ENCODE results near the gene PRR7. TPM values are rescaled to one million over a fixed set of nuclear protein-coding genes. Genes with fewer than 3 reads are reported as not detected.
"Not testable (repeated sequence)": the region's sequence is repeated elsewhere in the genome, so short reads cannot be mapped to it uniquely, and the experiment has no call there.

PRR7 gene
- polyA plus RNA-seq, 1 donor from 2014 or later = 46.6 TPM

- Histone ChIP-seq H3K9ac (ENCODE audit: low read length) (no peak overlapping the region), H3F3A (ENCODE audit: insufficient read depth, low read length, poor library complexity, severe bottlenecking) (no peaks in the 10 kb centered on the region), H3K9me3 (ENCODE audit: low read length) (no peaks in the 10 kb centered on the region), H3K36me3 (ENCODE audit: insufficient read depth, low read length) (no peaks in the 10 kb centered on the region), H3K27me3 (ENCODE audit: insufficient read depth, low read depth, low read length) (no peaks in the 10 kb centered on the region), H3K9me2 (ENCODE audit: insufficient read depth, low read length) (no peaks in the 10 kb centered on the region), H3K4me3 (ENCODE audit: low read length) (no peak overlapping the region), H3K27ac (ENCODE audit: low read length) (no peak overlapping the region), H3K79me2 (replicated peaks; ENCODE audit: insufficient read depth, low read length) (no peaks in the 10 kb centered on the region), H4K20me1 (ENCODE audit: insufficient read depth) (no peaks in the 10 kb centered on the region), H2AFZ (ENCODE audit: low read depth, low read length) (no peak overlapping the region), H3K4me2 (ENCODE audit: low read length) (no peak overlapping the region)
- TF ChIP-seq POLR2AphosphoS5 (IDR thresholded peaks at IDR 0.05) = no peak
- no peak for TF ChIP-seq TAF1 (IDR thresholded peaks at IDR 0.05; ENCODE audit: low read depth)
Measured at GRCh38 chr5:177483994-177484901, 37.6 kb downstream of the PRR7 start.

GRCh38 chr5:177484902-177485549, 38.4 kb downstream of the PRR7 start:
- no peaks in the 10 kb centered on the region for H4K20me1 ChIP-seq (ENCODE audit: insufficient read depth)
- H3K27ac ChIP-seq (ENCODE audit: low read length) = no peak overlapping the region
- no peaks in the 10 kb centered on the region for H3K27me3 ChIP-seq (ENCODE audit: insufficient read depth, low read depth, low read length)
- H3K79me2 ChIP-seq (replicated peaks; ENCODE audit: insufficient read depth, low read length) = no peaks in the 10 kb centered on the region
- H2AFZ ChIP-seq (ENCODE audit: low read depth, low read length) = no peak overlapping the region
- no peaks in the 10 kb centered on the region for H3F3A ChIP-seq (ENCODE audit: insufficient read depth, low read length, poor library complexity, severe bottlenecking)
- H3K9me3 ChIP-seq (ENCODE audit: low read length) = no peaks in the 10 kb centered on the region
- H3K4me2 ChIP-seq (ENCODE audit: low read length) = no peak overlapping the region
- H3K36me3 ChIP-seq (ENCODE audit: insufficient read depth, low read length) = no peaks in the 10 kb centered on the region
- TF ChIP-seq EZH2 (IDR thresholded peaks at IDR 0.05; ENCODE audit: borderline replicate concordance, insufficient read depth, low read length, poor library complexity, severe bottlenecking) (no peak), POLR2AphosphoS5 (IDR thresholded peaks at IDR 0.05) (no peak)
- no peak overlapping the region for H3K9ac ChIP-seq (ENCODE audit: low read length)
- no peak overlapping the region for H3K4me3 ChIP-seq (ENCODE audit: low read length)
- no peaks in the 10 kb centered on the region for H3K9me2 ChIP-seq (ENCODE audit: insufficient read depth, low read length)

- H3K4me3 ChIP-seq (ENCODE audit: low read length); H3K79me2 ChIP-seq (replicated peaks; ENCODE audit: insufficient read depth, low read length): not testable (repeated sequence)
Measured at GRCh38 chr5:177485753-177486152, 39.1 kb downstream of the PRR7 start.

DNA sequence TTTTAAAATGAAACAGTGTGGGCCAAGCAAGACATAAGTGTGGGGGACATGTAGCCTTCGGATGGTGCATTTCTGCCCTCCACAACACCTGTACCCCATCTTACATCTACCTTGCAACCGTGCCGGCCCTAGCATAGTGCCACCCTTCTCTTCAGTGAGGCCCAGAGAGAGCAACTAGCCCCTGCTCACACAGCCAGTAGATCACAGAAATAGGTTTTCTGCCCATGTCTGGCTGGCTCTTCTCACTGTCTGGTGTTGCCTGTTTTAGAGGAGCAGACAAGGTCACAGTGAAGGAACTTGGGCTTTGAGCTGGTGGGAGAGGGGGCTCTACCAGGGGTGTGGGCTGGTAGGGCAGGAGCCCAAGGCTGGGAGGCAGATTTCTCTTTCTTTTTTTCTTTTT, 39.6 kb downstream of the PRR7 start:
- H3K79me2 ChIP-seq (replicated peaks; ENCODE audit: insufficient read depth, low read length) = no peaks in the 10 kb centered on the region
- no peaks in the 10 kb centered on the region for H3K36me3 ChIP-seq (ENCODE audit: insufficient read depth, low read length)
- H3K9me2 ChIP-seq (ENCODE audit: insufficient read depth, low read length) = no peaks in the 10 kb centered on the region
- no peak overlapping the region for H3K27ac ChIP-seq (ENCODE audit: low read length)
- TF ChIP-seq EZH2 (IDR thresholded peaks at IDR 0.05; ENCODE audit: borderline replicate concordance, insufficient read depth, low read length, poor library complexity, severe bottlenecking) (no peak), TAF1 (IDR thresholded peaks at IDR 0.05; ENCODE audit: low read depth) (no peak), POLR2AphosphoS5 (IDR thresholded peaks at IDR 0.05) (no peak), CTCF (IDR thresholded peaks at IDR 0.05; ENCODE audit: poor library complexity, severe bottlenecking) (no peak), EP300 (conservative IDR thresholded peaks at IDR 0.05; ENCODE audit: poor library complexity, severe bottlenecking) (no peak), MXI1 (conservative IDR thresholded peaks at IDR 0.05; ENCODE audit: poor library complexity, severe bottlenecking) (no peak), RAD21 (conservative IDR thresholded peaks at IDR 0.05) (no peak), SMC3 (conservative IDR thresholded peaks at IDR 0.05; ENCODE audit: poor library complexity) (no peak)
- TF ChIP-seq, protein P1, sequence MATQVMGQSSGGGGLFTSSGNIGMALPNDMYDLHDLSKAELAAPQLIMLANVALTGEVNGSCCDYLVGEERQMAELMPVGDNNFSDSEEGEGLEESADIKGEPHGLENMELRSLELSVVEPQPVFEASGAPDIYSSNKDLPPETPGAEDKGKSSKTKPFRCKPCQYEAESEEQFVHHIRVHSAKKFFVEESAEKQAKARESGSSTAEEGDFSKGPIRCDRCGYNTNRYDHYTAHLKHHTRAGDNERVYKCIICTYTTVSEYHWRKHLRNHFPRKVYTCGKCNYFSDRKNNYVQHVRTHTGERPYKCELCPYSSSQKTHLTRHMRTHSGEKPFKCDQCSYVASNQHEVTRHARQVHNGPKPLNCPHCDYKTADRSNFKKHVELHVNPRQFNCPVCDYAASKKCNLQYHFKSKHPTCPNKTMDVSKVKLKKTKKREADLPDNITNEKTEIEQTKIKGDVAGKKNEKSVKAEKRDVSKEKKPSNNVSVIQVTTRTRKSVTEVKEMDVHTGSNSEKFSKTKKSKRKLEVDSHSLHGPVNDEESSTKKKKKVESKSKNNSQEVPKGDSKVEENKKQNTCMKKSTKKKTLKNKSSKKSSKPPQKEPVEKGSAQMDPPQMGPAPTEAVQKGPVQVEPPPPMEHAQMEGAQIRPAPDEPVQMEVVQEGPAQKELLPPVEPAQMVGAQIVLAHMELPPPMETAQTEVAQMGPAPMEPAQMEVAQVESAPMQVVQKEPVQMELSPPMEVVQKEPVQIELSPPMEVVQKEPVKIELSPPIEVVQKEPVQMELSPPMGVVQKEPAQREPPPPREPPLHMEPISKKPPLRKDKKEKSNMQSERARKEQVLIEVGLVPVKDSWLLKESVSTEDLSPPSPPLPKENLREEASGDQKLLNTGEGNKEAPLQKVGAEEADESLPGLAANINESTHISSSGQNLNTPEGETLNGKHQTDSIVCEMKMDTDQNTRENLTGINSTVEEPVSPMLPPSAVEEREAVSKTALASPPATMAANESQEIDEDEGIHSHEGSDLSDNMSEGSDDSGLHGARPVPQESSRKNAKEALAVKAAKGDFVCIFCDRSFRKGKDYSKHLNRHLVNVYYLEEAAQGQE (IDR thresholded peaks at IDR 0.05; ENCODE audit: borderline replicate concordance) = no peak
- H4K20me1 ChIP-seq (ENCODE audit: insufficient read depth) = no peaks in the 10 kb centered on the region
- H3K9ac ChIP-seq (ENCODE audit: low read length) = no peak overlapping the region
- H3K4me2 ChIP-seq (ENCODE audit: low read length) = no peak overlapping the region
- no peak overlapping the region for H3K4me3 ChIP-seq (ENCODE audit: low read length)
- no peaks in the 10 kb centered on the region for H3K9me3 ChIP-seq (ENCODE audit: low read length)
- H2AFZ ChIP-seq (ENCODE audit: low read depth, low read length) = no peak overlapping the region
- no peaks in the 10 kb centered on the region for H3K27me3 ChIP-seq (ENCODE audit: insufficient read depth, low read depth, low read length)
- H3F3A ChIP-seq (ENCODE audit: insufficient read depth, low read length, poor library complexity, severe bottlenecking) = no peaks in the 10 kb centered on the region

More at GRCh38 chr5:177485753-177486152, 39.1 kb downstream of the PRR7 start:
- not testable (repeated sequence) for H3K27me3 ChIP-seq (ENCODE audit: insufficient read depth, low read depth, low read length); H3K9ac ChIP-seq (ENCODE audit: low read length); H3K9me2 ChIP-seq (ENCODE audit: insufficient read depth, low read length); H4K20me1 ChIP-seq (ENCODE audit: insufficient read depth); H2AFZ ChIP-seq (ENCODE audit: low read depth, low read length); H3K9me3 ChIP-seq (ENCODE audit: low read length); H3K36me3 ChIP-seq (ENCODE audit: insufficient read depth, low read length); H3F3A ChIP-seq (ENCODE audit: insufficient read depth, low read length, poor library complexity, severe bottlenecking); H3K4me2 ChIP-seq (ENCODE audit: low read length); H3K27ac ChIP-seq (ENCODE audit: low read length)
